ENCODE results near the gene GBA2. TPM values are rescaled to one million over a fixed set of nuclear protein-coding genes. Genes with fewer than 3 reads are reported as not detected.

GBA2 gene
- 130 and 138 TPM in 2 replicates for total RNA-seq
- long read RNA-seq, transcript GBA2-203 (17 exons, 3,611 nt), result major isoform, 11 of 77 reads
- long read RNA-seq, transcript GBA2-201 (2 exons, 1,672 nt), result minor isoform, 5 of 77 reads
- long read RNA-seq, partial matches to known transcripts, result 31 of 77 reads
- long read RNA-seq, other reads (novel, unspliced or antisense), result 28 of 77 reads

DNA sequence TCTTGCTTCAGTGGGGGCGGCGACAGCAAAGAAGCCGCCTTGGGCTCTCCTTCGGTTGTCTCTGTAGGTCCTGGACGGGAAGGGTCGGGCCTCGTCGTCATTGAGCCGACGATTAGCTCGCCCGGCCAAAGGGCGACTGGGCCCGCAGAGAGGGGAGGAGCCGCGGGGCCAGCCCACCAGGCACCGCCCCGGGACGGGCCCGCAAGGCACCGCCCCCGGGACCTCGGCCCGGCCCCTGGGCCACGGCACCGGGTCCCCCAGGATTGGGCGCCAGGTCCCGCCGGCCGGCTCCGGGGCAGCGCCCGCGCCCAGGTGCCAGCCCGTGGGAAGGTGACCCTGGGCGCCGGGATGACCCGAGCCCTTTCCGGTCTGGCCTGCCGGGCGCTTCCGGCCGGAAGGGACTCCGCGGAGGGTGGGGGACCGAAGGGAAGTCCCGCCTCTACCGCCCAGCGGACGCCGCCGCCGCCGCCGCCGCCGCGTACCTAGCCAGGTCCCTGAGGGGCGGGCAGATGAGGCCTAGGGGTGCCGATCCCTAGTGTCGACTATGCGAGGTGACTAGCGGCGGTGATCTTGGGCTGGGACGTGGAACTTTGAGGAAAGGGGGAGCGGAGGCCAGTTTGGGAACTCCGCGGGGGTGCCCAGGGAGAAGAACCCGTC, at the start of gene GBA2, which contains the start of gene RGP1:
Gene GBA2 (minus strand): TSS at position 371 of the 657 bp plus-strand sequence. CDS start 524 bp downstream, outside the sequence.
Gene RGP1 (plus strand): TSS at position 430 of the 657 bp plus-strand sequence. CDS start 469 bp downstream, outside the sequence.
- Mint-ChIP-seq H3K4me1 (ENCODE audit: low read depth) (peaks cover 32% of the 10 kb centered on the region), H3K27me3 (no peaks in the 10 kb centered on the region), H3K36me3 (ENCODE audit: insufficient read depth) (peaks cover 21% of the 10 kb centered on the region), H3K9me3 (ENCODE audit: low read depth) (no peaks in the 10 kb centered on the region), H3K4me3 (ENCODE audit: low read depth) (peak within 1 kb of the TSS; percentile 93), H3K27ac (peak within 1 kb of the TSS; percentile 94)
- TF ChIP-seq, protein P1, sequence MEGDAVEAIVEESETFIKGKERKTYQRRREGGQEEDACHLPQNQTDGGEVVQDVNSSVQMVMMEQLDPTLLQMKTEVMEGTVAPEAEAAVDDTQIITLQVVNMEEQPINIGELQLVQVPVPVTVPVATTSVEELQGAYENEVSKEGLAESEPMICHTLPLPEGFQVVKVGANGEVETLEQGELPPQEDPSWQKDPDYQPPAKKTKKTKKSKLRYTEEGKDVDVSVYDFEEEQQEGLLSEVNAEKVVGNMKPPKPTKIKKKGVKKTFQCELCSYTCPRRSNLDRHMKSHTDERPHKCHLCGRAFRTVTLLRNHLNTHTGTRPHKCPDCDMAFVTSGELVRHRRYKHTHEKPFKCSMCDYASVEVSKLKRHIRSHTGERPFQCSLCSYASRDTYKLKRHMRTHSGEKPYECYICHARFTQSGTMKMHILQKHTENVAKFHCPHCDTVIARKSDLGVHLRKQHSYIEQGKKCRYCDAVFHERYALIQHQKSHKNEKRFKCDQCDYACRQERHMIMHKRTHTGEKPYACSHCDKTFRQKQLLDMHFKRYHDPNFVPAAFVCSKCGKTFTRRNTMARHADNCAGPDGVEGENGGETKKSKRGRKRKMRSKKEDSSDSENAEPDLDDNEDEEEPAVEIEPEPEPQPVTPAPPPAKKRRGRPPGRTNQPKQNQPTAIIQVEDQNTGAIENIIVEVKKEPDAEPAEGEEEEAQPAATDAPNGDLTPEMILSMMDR (IDR thresholded peaks at IDR 0.05; ENCODE audit: unreplicated experiment), result no peak
- peak; percentile 68 for DNase-seq (ENCODE audit: low spot score, unreplicated experiment)

DNA sequence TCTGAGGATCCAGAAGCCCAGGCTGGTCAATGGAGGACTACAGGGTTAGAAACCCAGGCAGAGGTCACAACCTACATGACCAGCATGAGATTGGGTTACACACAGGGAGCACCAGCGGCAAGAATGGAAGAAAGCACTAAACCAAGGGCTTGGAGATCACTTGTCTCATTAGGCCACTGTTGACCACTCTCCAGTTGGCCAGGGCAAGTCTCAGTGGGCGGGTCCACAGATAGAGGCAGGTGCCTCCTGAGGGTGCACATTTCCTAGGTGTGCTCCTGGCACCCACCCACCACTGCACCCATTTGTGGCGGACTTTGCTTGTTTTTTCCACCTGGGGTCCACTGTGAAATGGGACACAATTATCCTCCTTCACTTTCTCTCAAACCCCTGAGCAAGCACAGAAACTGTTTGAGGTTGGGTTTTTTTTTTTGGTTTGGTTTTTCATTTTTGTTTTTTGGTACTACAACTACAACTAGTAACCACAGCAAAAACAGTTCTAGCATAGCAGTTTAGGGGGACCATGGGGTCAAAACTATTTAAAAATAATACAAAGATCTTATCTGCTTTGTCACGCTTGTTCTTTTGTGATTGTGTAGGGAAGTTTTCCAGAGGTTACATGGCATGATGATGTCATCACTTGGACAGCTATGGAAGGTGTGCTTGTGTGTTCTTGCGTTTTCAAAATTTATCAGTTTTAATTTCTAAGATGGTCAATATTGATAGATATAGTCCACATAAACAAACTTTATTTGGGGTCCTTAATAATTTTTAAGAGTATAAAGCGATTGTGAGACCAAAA, 48.5 kb upstream of the GBA2 start:
- H3K4me3 Mint-ChIP-seq (ENCODE audit: low read depth), result no peak overlapping the region
- peaks cover 9% of the 10 kb centered on the region for H3K36me3 Mint-ChIP-seq (ENCODE audit: insufficient read depth)
- H3K27me3 Mint-ChIP-seq, result peaks cover 3% of the 10 kb centered on the region
- H3K4me1 Mint-ChIP-seq (ENCODE audit: low read depth), result peaks cover 6% of the 10 kb centered on the region
- TF ChIP-seq, protein P1 (IDR thresholded peaks at IDR 0.05; ENCODE audit: unreplicated experiment), result no peak
- H3K9me3 Mint-ChIP-seq (ENCODE audit: low read depth), result no peaks in the 10 kb centered on the region
- peak overlapping the region; percentile 13 for H3K27ac Mint-ChIP-seq
- no peak for DNase-seq (ENCODE audit: low spot score, unreplicated experiment)

DNA sequence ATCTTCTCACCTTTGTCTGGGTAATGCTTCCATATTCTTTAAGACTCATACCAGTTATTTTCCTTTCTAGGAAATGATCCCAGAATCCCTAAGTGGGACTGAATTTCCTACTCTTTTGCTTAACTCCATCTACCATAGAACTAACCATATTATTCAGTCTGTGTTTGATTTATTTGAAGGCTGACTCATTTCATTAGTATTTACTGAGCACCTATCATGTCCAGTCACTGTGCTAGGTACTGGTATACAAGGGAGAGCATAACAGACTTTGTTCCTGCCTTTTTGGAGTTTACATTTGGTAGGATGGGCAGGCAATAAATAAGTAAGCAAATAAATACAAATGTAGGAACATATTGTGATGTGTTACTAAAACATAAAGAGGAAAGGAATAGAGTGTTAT, 46.7 kb upstream of the GBA2 start:
- Mint-ChIP-seq H3K36me3 (ENCODE audit: insufficient read depth) (peaks cover 3% of the 10 kb centered on the region), H3K4me3 (ENCODE audit: low read depth) (no peak overlapping the region), H3K27ac (no peak overlapping the region), H3K4me1 (ENCODE audit: low read depth) (peaks cover 2% of the 10 kb centered on the region), H3K27me3 (peaks cover 3% of the 10 kb centered on the region), H3K9me3 (ENCODE audit: low read depth) (no peaks in the 10 kb centered on the region)
- TF ChIP-seq, protein P1 (IDR thresholded peaks at IDR 0.05; ENCODE audit: unreplicated experiment), result no peak
- no peak for DNase-seq (ENCODE audit: low spot score, unreplicated experiment)

DNA sequence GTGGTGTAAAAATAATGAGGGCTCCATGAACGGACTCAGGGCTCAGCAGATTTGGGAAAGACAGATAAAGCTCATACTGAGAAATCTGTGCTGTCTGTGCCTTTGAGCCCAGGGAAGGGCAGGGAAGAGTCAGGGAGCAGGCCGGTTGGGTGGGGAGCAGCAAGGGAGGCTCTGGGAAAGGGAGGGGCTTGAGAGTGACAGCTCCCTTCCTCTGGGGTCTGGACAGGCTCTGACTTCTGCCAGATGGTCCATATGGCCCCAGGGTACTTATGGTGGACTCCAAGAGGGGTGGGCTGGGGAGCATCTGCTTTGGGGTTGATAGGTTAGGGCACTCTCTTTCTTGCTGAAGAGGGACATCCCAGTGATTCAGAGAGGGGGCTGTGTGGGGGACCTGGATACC, 44.4 kb upstream of the GBA2 start:
- no peak overlapping the region for H3K4me3 Mint-ChIP-seq (ENCODE audit: low read depth)
- H3K36me3 Mint-ChIP-seq (ENCODE audit: insufficient read depth), result peaks cover 3% of the 10 kb centered on the region
- H3K4me1 Mint-ChIP-seq (ENCODE audit: low read depth), result peaks cover 8% of the 10 kb centered on the region
- no peak for DNase-seq (ENCODE audit: low spot score, unreplicated experiment)
- H3K27ac Mint-ChIP-seq, result no peak overlapping the region
- TF ChIP-seq, protein P1 (IDR thresholded peaks at IDR 0.05; ENCODE audit: unreplicated experiment), result no peak
- no peaks in the 10 kb centered on the region for H3K9me3 Mint-ChIP-seq (ENCODE audit: low read depth)
- peaks cover 3% of the 10 kb centered on the region for H3K27me3 Mint-ChIP-seq

DNA sequence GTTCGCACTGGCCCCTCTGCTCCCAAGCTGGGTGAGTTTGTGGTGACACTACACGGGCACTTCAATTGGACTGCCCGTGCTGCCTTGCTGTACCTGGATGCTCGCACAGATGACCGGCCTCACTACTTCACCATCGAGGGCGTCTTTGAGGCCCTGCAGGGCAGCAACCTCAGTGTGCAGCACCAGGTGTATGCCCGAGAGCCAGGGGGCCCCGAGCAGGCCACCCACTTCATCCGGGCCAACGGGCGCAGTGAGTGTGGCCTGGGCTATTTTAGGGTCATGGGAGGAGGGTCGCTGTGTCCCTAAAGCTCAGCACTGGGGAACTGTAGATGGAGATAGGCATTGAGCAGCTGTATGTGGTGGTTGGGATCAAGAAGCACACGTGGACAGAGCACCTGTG, 43.8 kb upstream of the GBA2 start:
- no peaks in the 10 kb centered on the region for H3K9me3 Mint-ChIP-seq (ENCODE audit: low read depth)
- H3K27me3 Mint-ChIP-seq, result peaks cover 3% of the 10 kb centered on the region
- no peak overlapping the region for H3K27ac Mint-ChIP-seq
- peaks cover 8% of the 10 kb centered on the region for H3K4me1 Mint-ChIP-seq (ENCODE audit: low read depth)
- TF ChIP-seq, protein P1 (IDR thresholded peaks at IDR 0.05; ENCODE audit: unreplicated experiment), result no peak
- H3K4me3 Mint-ChIP-seq (ENCODE audit: low read depth), result no peak overlapping the region
- DNase-seq (ENCODE audit: low spot score, unreplicated experiment), result no peak
- H3K36me3 Mint-ChIP-seq (ENCODE audit: insufficient read depth), result peaks cover 3% of the 10 kb centered on the region

Data from progenitor cell of endocrine pancreas (in vitro differentiated cells).